Mononuclear cell (primary cell): ENCODE measurements around the gene GDA. TPM values are rescaled to one million over a fixed set of nuclear protein-coding genes. Genes with fewer than 3 reads are reported as not detected.

Experiments used
- H3K27me3 ChIP-seq: 2 replicates; pipeline ENCODE4 v1.6.0; 2011; ENCODE audit warnings: low read length, control low read depth; ENCODE audit not compliant: insufficient read depth
- H3K4me1 ChIP-seq: 2 replicates; pipeline ENCODE4 v1.5.1; 2011; ENCODE audit warnings: mild to moderate bottlenecking, low read length, control low read depth; ENCODE audit not compliant: insufficient read depth
- H3K4me3 ChIP-seq: 2 replicates; pipeline ENCODE4 v1.5.1; 2011; ENCODE audit warnings: mild to moderate bottlenecking, low read length, moderate library complexity
- H3K9me3 ChIP-seq: 2 replicates; pipeline ENCODE4 v1.5.1; 2011; ENCODE audit warnings: low read depth, mild to moderate bottlenecking, control low read depth, low read length
- total RNA-seq: library from RNA; depleted of rRNA; stranded (reverse); fragments of >200 nt; gene quantifications from one replicate; pipeline ENCODE4 v1.2.3, GENCODE V29; 2012

GDA gene
- total RNA-seq, 1 donor: not detected

DNA sequence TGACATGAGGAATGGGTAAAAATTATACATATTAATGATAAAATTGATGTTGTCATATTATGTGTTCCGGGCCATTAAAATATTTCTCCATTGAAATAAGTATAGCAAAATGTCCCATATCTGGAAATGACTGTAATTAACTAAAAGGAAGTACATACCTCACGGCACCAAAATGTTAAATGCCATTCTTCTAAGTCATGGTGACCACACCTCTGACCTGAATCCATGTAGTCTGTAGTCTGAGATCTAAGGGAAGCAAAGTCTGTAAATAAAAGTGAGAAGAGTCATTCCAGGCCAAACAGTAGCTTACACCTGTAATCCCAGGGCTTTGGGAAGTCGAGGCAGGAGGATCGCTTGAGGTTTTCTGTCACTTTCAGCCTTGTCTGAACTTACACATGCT, 8.7 kb upstream of the GDA start:
- Histone ChIP-seq H3K27me3 (peaks cover 10% of the 10 kb centered on the region), H3K4me3 (no peak overlapping the region), H3K9me3 (no peaks in the 10 kb centered on the region), H3K4me1 (no peaks in the 10 kb centered on the region)

DNA sequence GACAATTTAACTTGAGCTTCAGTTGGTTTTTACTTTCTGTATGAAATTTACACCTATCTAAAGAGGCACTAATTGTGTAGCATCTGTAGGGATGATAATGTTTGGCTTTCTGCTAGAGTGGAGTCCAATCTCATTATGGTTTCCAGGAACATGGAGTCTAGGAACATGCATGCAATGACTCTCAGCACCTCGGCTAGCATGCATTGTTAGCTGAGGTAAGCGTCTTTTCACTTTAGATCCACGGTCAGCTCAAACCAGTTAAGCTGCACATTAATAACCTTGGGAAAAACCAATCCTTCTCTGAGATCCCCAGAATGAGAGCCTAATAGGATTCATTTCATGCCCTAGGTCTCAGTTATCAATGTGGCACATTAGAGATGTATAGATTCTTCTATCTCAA, 7.8 kb upstream of the GDA start:
- no peaks in the 10 kb centered on the region for H3K4me1 ChIP-seq
- H3K27me3 ChIP-seq: peaks cover 10% of the 10 kb centered on the region
- no peak overlapping the region for H3K4me3 ChIP-seq
- H3K9me3 ChIP-seq: no peaks in the 10 kb centered on the region

DNA sequence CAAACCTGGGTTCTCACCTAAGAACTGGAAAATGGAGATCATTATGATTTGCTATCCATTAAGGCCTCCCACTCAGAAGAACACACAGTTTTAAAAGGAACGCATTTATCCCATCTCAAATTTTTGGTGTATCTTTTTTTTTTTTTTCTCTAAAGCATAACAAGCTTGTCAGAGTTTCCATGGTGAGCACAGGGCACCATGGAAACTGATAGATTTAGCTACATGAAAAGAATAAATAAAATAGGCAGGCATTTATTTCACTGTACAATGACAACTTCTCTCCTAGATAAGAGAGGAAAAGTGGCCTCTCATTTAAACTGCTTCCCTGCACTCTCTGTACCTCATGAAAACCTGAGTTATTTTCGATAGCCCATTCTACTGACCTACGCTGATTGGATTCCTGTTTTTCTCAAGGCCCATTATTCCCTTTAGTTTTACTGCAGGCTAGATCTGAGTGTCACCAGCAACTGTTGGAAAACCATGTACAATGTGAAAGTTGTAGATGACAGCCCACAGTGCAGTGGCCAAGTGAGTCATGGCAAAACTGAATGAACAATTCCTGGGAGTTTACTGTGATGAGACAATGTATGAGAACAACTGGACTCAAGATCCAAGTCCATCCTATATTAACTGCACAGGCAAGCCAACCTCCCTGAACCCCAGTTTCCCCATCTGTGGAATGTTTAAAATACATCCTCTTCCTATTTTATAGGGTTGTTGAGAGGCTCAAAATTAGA, 4.3 kb upstream of the GDA start:
- Histone ChIP-seq H3K9me3 (no peaks in the 10 kb centered on the region), H3K4me3 (no peak overlapping the region), H3K27me3 (peaks cover 35% of the 10 kb centered on the region), H3K4me1 (no peaks in the 10 kb centered on the region)

DNA sequence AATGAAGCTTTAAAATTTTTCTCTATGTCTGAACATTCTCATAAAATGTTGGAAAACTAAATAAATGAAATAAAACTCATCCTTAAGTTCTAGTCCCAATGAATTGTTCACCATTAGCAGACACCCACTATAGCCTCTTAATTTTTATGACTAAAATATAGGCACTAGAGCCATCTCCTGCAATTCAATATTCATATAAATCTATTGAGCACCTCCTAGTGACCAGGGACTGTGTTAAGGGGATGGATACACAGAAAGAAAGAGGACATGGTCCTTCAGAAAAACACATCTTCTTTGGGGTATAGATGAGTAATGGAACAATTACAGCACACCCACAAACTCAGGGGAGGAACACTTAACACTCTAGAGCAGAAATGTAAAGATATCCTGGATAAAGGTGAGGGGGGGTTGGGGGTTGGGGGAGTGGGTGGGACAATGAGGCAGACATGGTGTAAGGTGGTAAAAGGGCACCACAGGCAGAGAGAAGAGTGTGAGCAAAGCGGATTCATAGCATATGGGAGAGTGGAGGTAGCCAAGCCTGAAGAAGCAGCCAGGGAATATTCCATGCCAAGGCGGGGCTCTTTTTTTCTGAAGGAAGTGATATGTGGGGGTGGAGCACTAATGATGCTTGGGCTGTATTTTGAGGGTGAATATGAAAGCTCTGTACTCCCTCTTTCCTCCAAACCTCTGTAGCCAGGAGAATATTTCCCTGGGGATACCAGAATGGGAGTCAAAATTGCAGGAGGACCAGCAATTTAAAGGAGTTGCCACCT, 3.3 kb upstream of the GDA start:
- Histone ChIP-seq H3K4me1 (no peaks in the 10 kb centered on the region), H3K4me3 (no peak overlapping the region), H3K9me3 (no peaks in the 10 kb centered on the region), H3K27me3 (peaks cover 45% of the 10 kb centered on the region)

DNA sequence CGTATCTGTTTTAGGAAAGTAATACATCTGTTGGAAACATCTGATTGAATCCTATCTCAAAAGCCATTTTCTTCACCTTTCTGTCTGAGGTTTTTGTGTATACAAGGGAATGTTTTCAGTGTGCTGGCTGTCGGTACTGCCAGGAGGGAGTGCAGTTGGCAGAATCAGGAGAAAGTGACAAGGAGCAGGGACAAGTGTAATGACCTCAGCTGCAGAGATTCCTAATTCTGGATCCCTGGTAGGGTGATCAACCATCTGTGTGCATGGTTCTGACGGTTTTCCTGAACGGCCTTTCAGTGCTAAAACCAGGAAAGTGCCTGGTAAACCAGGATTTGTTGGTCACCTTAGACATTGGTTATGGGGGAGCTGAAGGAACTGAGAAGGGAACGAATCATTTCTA, 1.6 kb upstream of the GDA start:
- Histone ChIP-seq H3K4me3 (no peak overlapping the region), H3K27me3 (peaks cover 49% of the 10 kb centered on the region), H3K9me3 (no peaks in the 10 kb centered on the region), H3K4me1 (no peaks in the 10 kb centered on the region)

DNA sequence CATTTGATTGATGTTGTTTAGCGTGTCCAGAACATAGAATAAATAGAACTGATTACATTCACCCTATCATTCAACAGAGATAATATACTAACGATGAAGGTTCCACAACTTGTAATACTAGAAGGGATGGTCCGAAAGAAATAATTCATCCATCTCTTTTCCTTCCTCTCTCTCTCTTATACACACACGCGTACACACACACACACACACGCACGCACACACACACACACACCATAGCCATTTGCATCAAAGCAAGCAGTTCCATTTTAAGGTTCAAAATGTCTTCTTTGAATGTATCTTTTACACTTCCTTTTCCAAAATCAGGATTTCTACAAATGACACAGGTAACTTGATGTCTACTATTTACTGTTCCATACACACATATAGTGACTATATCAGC, 887 bp downstream of the GDA start:
- peaks cover 46% of the 10 kb centered on the region for H3K27me3 ChIP-seq
- no peaks in the 10 kb centered on the region for H3K4me1 ChIP-seq
- no peaks in the 10 kb centered on the region for H3K9me3 ChIP-seq
- H3K4me3 ChIP-seq: no peak overlapping the region

DNA sequence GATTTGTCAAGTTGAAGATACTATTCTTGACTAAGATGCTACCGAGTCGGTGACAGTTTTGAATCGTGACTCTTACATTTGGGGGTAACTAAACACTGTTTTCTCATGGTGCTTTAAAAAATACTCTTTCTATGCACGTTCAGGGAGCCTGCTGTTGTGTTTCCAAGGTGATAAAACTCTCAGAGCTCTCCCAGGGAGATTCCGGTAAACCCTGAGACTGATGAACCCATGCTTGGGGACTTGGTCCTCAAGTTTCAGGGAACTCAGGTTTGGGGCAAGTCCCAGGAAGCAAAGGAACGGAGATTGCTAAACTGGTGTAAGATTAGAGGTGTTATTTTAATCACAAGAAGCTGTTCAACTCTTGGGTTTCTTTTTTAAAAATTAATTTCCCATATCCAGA, 1.4 kb downstream of the GDA start:
- peaks cover 45% of the 10 kb centered on the region for H3K27me3 ChIP-seq
- no peak overlapping the region for H3K4me3 ChIP-seq
- no peaks in the 10 kb centered on the region for H3K9me3 ChIP-seq
- no peaks in the 10 kb centered on the region for H3K4me1 ChIP-seq

DNA sequence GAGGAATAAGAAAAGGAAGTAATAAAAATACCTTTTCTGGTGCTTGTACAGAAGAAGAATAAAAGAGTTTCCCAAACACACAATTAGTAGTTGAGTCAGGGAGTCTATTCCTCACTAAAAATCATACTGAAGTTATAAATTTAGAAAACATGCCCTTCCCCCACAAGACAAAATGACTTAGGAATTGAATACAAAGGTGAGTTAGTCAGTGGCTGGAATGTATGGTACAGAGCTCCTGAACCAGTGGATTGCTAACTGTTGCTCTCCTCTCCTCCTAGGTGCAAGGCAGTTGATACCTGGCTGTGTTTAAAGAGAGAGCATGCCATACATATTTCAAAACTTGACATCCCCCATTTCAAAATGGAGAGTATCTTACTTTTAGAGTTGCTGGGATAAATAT, 1.9 kb downstream of the GDA start:
- H3K4me3 ChIP-seq: no peak overlapping the region
- H3K4me1 ChIP-seq: no peaks in the 10 kb centered on the region
- H3K27me3 ChIP-seq: peaks cover 45% of the 10 kb centered on the region
- H3K9me3 ChIP-seq: no peaks in the 10 kb centered on the region

DNA sequence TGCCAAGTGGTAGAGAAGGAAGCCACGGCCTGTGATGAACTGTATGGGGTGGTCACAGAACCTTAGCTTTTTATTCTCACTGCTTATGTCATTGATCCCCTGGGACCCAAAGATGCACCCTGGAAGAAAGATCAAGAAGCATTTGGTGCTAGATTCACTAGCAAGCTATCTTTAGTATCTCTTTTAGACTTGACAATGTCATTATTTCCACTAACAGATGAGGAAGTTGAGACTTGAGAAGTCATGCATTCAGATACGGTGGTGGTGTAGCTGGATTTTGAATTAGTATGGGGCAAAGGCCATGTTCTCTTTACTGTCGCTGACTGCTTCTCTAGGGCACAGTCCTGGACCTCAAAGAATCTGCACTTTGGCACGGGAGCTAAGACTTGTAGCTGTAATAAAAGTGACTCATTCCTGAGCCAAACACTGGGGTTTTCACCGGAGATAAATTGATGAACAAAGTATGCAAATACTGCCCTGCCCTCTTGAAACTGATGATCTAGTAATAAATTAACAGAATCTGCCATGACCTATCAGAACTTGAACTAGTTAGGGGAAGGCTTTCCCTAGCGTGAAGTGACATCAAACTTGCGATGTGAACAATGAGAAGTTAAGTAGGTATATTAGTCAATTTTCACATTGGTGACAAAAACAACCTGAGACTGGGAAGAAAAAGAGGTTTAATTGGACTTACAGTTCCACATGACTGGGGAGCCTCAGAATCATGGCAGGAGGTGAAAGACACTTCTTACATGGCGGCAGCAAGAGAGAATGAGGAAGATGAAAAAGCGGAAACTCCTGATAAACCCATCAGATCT, 5.4 kb downstream of the GDA start:
- Histone ChIP-seq H3K9me3 (no peaks in the 10 kb centered on the region), H3K4me1 (no peaks in the 10 kb centered on the region), H3K4me3 (no peak overlapping the region), H3K27me3 (peaks cover 16% of the 10 kb centered on the region)

DNA sequence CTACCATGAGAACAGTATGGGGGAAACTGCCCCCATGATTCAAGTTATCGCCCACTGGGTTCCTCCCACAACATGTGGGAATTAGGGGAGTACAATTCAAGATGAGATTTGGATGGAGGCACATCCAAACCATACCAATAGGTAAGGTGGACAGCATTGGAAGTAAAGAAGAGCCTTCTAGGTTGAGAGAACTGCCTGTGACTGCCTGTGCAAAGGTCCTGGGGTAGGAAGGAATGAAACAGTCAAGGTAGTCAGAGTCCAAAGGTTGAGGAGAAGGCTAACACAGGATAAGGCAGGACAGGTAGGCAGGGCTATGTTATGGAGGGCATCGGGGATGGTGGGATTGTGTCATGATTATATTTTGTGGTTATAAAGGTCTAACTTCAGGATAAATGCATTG, 6.1 kb downstream of the GDA start:
- Histone ChIP-seq H3K4me3 (no peak overlapping the region), H3K4me1 (no peaks in the 10 kb centered on the region), H3K9me3 (no peaks in the 10 kb centered on the region), H3K27me3 (peaks cover 10% of the 10 kb centered on the region)

DNA sequence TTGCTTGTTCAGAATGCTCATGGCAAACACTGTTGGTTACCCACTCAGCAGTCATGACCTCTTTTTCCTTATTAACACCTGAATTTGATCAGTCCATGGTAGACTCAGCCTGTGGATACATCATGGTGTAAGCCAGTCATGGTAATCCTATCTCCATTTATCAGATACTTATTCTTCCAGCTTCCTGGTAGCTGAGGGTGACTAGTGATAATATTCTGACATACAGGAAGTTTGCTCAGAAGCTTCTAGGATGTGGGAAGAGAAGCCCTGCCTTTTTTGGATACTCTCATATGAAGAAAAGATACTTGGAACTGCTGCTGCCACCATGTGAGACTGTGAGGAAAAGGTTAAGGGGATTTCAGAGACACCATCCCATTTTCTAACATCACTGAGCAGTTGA, 7.3 kb downstream of the GDA start:
- no peaks in the 10 kb centered on the region for H3K9me3 ChIP-seq
- H3K4me3 ChIP-seq: no peak overlapping the region
- H3K4me1 ChIP-seq: no peaks in the 10 kb centered on the region
- H3K27me3 ChIP-seq: no peaks in the 10 kb centered on the region

DNA sequence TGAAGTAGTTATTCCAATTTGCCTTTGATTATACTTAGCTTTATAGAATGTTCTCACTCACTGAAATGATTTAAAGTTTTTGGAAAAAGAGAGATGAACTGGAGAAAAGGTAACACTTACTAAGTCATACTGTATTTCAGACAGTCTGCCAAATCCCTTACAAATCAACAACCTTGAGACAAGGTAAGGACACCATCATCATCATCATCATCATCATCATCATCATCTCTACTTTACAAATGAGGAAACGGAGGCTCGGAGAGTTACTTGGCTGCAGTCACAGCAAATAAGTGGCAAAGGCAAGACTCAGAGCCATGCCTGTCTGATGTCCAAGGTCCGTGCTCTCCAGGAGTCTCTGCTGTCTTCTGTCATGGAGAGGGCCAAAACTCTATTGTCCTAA, 9.4 kb downstream of the GDA start:
- no peaks in the 10 kb centered on the region for H3K4me1 ChIP-seq
- no peaks in the 10 kb centered on the region for H3K9me3 ChIP-seq
- H3K4me3 ChIP-seq: no peak overlapping the region
- no peaks in the 10 kb centered on the region for H3K27me3 ChIP-seq

DNA sequence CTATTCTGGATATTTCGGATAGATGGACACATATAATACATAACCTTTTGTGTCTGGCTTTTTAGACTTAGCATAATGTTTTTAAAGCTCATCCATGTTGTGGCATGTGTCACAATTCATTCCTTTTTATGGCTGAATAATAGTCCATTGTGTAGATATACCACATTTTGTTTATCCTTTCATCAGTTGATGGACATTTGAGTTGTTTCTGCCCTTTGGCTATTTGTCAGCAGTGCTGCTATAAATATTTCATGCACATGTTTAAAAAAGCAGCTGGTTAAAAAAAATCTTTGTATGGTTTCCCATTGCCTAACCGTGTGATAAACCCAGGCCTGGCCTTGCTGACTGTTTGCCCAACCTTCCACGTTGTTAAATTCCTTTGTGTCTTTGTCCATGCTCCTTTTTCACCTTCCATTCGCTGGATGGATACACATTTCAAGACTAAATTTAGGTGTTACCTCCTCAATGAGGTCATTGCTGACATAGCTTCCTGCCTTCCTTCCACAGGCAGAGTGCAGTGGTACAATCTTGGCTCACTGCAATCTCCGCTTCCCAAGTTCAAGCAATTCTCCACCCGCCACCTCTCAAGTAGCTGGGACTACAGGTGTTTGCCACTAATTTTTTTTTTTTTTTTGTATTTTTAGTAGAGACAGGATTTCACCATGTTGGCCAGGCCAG, 11.3 kb downstream of the GDA start:
- H3K9me3 ChIP-seq: no peaks in the 10 kb centered on the region
- no peaks in the 10 kb centered on the region for H3K27me3 ChIP-seq
- H3K4me3 ChIP-seq: no peak overlapping the region
- peaks cover 2% of the 10 kb centered on the region for H3K4me1 ChIP-seq

DNA sequence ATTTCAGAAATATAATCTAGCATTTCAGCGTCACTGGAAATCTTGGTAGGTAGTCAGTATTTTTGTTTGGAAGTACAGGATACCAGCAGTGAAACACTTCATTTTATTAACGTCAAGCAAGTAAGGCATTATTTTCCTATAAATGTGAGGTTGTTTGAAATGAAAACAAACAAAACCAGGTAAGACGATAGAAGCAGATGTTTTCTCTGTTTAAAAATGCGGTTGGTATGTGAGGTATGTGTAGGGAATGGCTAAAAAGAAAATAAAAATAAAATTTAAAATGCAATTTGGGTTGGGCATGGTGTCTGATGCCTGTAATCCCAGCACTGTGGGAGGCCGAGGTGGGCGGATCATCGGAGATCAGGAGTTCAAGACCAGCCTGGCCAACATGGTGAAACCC, 16.1 kb downstream of the GDA start:
- Histone ChIP-seq H3K4me1 (peaks cover 15% of the 10 kb centered on the region), H3K9me3 (no peaks in the 10 kb centered on the region), H3K27me3 (no peaks in the 10 kb centered on the region), H3K4me3 (no peak overlapping the region)
